Neural progenitor cell (in vitro differentiated cells): ENCODE results near the gene CCL13.

Source experiments
- EZH2 ChIP-seq: fragments of 200-600 bp; sonication (generic); IDR thresholded peaks from 2 replicates; pipeline ENCODE4 v1.6.1; 2017; ENCODE audit warnings: antibody characterized with exemption, mild to moderate bottlenecking, moderate library complexity
- EZH2phosphoT487 ChIP-seq: fragments of 200-600 bp; sonication (generic); IDR thresholded peaks from 2 replicates; pipeline ENCODE4 v1.6.1; 2017; ENCODE audit warnings: antibody characterized with exemption
- TF ChIP-seq, protein P1 (sequence below): fragments of 200-600 bp; sonication (generic); IDR thresholded peaks from 2 replicates; pipeline ENCODE4 v1.5.1; 2017; ENCODE audit warnings: antibody characterized with exemption, mild to moderate bottlenecking

DNA sequence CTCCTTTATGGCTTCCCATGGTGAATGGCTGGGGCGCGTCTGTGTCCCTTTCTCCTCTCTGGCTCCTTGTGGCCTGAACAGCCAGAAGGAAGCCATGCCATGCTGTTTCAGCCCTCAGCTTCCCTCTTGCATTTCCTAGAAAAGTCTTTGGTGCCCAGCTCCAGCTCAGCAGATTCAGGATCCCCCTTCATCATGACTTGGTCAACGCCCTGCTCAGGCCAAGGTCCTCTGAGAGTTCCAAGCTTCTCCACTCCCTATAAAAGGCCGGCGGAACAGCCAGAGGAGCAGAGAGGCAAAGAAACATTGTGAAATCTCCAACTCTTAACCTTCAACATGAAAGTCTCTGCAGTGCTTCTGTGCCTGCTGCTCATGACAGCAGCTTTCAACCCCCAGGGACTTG, at the start of gene CCL13:
- TF ChIP-seq EZH2 (no peak), EZH2phosphoT487 (no peak)
- TF ChIP-seq, protein P1, sequence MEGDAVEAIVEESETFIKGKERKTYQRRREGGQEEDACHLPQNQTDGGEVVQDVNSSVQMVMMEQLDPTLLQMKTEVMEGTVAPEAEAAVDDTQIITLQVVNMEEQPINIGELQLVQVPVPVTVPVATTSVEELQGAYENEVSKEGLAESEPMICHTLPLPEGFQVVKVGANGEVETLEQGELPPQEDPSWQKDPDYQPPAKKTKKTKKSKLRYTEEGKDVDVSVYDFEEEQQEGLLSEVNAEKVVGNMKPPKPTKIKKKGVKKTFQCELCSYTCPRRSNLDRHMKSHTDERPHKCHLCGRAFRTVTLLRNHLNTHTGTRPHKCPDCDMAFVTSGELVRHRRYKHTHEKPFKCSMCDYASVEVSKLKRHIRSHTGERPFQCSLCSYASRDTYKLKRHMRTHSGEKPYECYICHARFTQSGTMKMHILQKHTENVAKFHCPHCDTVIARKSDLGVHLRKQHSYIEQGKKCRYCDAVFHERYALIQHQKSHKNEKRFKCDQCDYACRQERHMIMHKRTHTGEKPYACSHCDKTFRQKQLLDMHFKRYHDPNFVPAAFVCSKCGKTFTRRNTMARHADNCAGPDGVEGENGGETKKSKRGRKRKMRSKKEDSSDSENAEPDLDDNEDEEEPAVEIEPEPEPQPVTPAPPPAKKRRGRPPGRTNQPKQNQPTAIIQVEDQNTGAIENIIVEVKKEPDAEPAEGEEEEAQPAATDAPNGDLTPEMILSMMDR: no peak
